ENCODE data around the gene CHSY1.

Gene CHSY1

GRCh38 chr15:101213570-101213969 lies 38.3 kb downstream of the CHSY1 start:
- no peak for TF ChIP-seq GATA2 (IDR thresholded peaks at IDR 0.05; ENCODE audit: low read depth, low read length)
- TF ChIP-seq GATA3 (IDR thresholded peaks at IDR 0.05; ENCODE audit: low read depth, low read length): no peak

- TF ChIP-seq GATA3 (IDR thresholded peaks at IDR 0.05; ENCODE audit: low read depth, low read length) (no peak), GATA2 (IDR thresholded peaks at IDR 0.05; ENCODE audit: low read depth, low read length) (no peak)
These were observed 38.7 kb downstream of the CHSY1 start for GRCh38 chr15:101213147-101213546.

- TF ChIP-seq GATA2 (IDR thresholded peaks at IDR 0.05; ENCODE audit: low read depth, low read length) (no peak), GATA3 (IDR thresholded peaks at IDR 0.05; ENCODE audit: low read depth, low read length) (no peak)
These were observed 40.0 kb downstream of the CHSY1 start for GRCh38 chr15:101211897-101212296.

DNA sequence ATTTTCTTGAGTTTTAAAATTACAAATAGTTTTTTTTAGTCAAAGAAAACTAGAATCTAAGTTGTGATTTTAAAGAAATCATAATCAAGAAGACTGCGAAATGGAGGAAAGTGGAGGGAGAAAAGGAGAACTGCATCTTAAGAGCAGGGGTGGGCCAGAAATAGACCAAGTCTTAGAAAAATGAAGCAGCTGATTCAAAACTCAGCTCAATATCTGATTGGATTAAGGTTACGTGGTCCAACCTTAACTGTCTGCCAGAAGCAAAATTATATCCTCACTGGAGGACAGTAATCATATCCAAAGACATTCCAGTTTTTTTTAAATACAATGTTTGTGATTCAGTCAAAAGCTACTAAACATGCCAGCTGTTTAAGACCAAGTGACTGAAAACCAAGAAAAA lies 41.4 kb downstream of the CHSY1 start:
- TF ChIP-seq GATA3 (IDR thresholded peaks at IDR 0.05; ENCODE audit: low read depth, low read length): no peak
- no peak for TF ChIP-seq GATA2 (IDR thresholded peaks at IDR 0.05; ENCODE audit: low read depth, low read length)

DNA sequence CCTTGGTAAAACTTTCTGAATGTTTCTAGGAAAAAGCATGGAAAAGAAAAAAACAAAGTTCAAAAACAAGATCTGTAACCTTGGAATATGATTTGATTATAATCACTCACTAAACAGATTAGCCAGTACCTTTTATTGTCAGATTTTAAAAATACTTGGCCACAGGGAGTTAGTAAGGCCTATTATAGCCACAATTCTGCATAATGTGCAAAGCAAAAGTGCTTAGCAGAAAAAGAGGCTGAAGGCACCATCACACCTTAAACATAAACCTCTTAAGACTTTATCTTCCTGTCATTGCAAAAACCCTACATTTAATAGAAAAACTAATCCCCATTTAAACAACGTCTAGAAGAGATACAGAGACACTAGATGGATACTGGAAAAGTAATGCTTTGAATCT lies 41.8 kb downstream of the CHSY1 start:
- TF ChIP-seq GATA2 (IDR thresholded peaks at IDR 0.05; ENCODE audit: low read depth, low read length) (no peak), GATA3 (IDR thresholded peaks at IDR 0.05; ENCODE audit: low read depth, low read length) (no peak)

DNA sequence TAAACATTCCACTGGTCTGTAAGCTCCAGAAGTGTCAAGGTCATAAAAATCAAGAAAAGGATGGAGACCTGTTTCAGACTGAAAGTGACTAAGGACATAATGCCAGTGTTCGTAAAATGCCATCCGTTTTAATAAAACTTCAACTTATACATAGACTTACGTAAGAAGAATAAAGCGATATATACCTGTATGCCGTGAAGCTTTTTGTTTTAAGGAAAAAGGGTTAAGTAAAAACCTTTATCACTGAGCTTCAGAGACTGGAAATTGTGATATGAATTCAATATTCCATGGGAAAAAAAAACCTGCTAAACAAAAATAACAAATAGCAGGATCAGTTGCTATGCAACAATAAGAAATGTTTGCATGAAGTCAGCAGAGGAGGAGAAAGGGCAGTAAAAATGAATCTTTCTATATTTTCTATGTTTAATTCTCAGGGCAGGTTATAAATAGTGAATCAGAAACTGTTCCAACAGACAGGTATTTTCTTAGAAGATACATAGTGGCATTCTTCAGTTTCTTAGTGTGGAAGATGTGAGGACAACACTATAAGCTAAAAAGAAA lies 42.5 kb downstream of the CHSY1 start:
- no peak for TF ChIP-seq GATA3 (IDR thresholded peaks at IDR 0.05; ENCODE audit: low read depth, low read length)
- TF ChIP-seq GATA2 (IDR thresholded peaks at IDR 0.05; ENCODE audit: low read depth, low read length): no peak

DNA sequence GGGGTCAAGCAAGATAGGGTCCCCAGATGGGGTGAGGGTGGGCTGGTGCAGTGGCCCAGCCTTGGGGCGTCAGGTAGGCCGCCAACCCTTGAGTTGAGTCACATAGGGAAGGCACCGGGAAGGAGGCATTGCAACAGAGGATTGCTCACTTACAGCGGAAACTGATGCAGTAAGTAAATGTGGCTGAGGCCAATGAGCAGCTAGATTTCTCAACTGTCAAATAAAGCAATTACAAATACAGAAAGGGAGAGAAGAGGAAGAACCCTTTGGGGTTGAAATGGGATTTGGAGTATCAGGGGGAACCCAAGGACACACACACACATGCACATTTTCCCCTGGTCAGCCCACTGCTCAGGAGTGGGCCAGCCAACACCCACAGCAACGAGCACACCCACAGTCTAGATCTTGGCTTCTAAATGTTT lies 44.0 kb downstream of the CHSY1 start:
- TF ChIP-seq GATA3 (IDR thresholded peaks at IDR 0.05; ENCODE audit: low read depth, low read length) (no peak), GATA2 (IDR thresholded peaks at IDR 0.05; ENCODE audit: low read depth, low read length) (no peak)

- TF ChIP-seq GATA2 (IDR thresholded peaks at IDR 0.05; ENCODE audit: low read depth, low read length): peak; percentile 49
- TF ChIP-seq GATA3 (IDR thresholded peaks at IDR 0.05; ENCODE audit: low read depth, low read length): no peak
These were observed 45.7 kb downstream of the CHSY1 start for GRCh38 chr15:101206176-101206591.

GRCh38 chr15:101204739-101205535 lies 46.9 kb downstream of the CHSY1 start:
- TF ChIP-seq GATA2 (IDR thresholded peaks at IDR 0.05; ENCODE audit: low read depth, low read length) (no peak), GATA3 (IDR thresholded peaks at IDR 0.05; ENCODE audit: low read depth, low read length) (no peak)

- no peak for TF ChIP-seq GATA3 (IDR thresholded peaks at IDR 0.05; ENCODE audit: low read depth, low read length)
- no peak for TF ChIP-seq GATA2 (IDR thresholded peaks at IDR 0.05; ENCODE audit: low read depth, low read length)
These were observed 48.1 kb downstream of the CHSY1 start for GRCh38 chr15:101203607-101204189.

DNA sequence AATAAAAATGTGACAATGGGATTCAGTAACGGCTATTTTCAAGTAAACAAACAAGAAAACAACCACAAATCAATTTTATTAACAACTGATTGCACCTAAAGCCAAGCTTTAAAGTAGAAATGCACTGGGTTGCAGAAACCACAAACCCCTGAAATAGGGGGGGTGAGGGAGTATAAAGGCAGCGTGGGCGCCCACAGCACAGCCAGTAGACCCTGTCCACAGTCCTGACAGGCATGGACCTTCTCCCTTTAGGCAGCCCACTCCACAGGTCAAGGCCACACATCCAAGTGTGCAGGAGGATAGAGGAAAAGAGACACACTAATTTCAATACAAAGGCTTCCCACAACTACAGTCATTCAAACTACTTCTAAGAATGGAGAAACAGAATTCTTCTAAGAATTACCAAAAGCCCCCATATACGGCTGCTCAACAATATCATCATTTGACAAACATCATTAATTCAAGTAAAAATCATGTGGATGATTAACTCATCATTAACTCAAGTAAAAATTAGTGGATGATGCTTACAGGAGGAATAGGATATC lies 48.7 kb downstream of the CHSY1 start:
- TF ChIP-seq GATA2 (IDR thresholded peaks at IDR 0.05; ENCODE audit: low read depth, low read length): no peak
- TF ChIP-seq GATA3 (IDR thresholded peaks at IDR 0.05; ENCODE audit: low read depth, low read length): no peak

- TF ChIP-seq GATA3 (IDR thresholded peaks at IDR 0.05; ENCODE audit: low read depth, low read length) (no peak), GATA2 (IDR thresholded peaks at IDR 0.05; ENCODE audit: low read depth, low read length) (no peak)
These were observed 50.3 kb downstream of the CHSY1 start for GRCh38 chr15:101201411-101202174.

DNA sequence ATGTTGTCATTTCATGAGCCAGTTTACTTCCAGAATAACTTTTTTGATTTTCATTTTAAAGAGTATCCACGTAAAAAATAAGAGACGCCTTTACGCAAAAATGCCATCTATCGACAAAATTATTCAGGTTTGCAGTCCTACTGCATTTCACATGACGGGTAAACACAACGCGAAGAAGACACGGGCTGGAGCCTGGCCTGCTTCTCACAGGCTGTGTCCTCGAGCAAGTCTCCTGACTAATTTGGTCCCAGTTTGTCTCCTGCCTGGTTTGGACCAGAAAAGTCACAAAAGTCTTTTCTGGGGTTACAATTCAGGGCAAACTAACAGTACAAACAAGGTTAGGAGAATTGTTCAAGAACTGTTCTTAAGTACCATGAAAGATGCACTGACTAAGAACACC lies 51.7 kb downstream of the CHSY1 start:
- TF ChIP-seq GATA2 (IDR thresholded peaks at IDR 0.05; ENCODE audit: low read depth, low read length): no peak
- TF ChIP-seq GATA3 (IDR thresholded peaks at IDR 0.05; ENCODE audit: low read depth, low read length): no peak

DNA sequence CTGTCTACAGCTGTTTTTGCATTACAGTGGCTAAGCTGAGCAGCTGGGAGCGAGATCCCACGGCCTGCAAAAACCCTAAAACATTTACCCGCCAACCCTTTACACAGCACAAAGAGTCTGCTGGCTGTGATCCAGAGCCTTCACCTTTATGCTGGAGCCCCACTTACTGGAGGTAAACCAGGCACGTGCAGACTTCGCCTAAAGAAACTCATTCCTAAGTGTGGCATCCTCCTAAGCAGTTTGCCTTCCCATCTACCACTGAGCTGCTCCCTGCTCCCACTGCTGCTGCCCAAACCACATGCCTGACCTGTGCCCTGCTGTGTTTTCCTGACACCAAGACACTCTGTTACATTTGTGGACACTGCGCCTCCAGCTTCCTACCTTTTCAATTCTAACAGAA lies 53.0 kb downstream of the CHSY1 start:
- TF ChIP-seq GATA2 (IDR thresholded peaks at IDR 0.05; ENCODE audit: low read depth, low read length): no peak
- no peak for TF ChIP-seq GATA3 (IDR thresholded peaks at IDR 0.05; ENCODE audit: low read depth, low read length)

All from SH-SY5Y (cell line).